NCI-H2196 (cell line): ENCODE results near the gene SNX4.

ENCODE experiments used
- DNase-seq: peaks from one replicate; lab custom pipeline; 2025; ENCODE audit not compliant: unreplicated experiment; lab: John Stamatoyannopoulos, UW

Gene SNX4

GRCh38 chr3:125462722-125463299 lies 57.2 kb downstream of the SNX4 start:
- no peak for DNase-seq

GRCh38 chr3:125461896-125462295 lies 58.1 kb downstream of the SNX4 start:
- DNase-seq = no peak

- no peak for DNase-seq
These were observed 59.8 kb downstream of the SNX4 start for GRCh38 chr3:125460233-125460632.

GRCh38 chr3:125443923-125444322 lies 76.1 kb downstream of the SNX4 start:
- no peak for DNase-seq

GRCh38 chr3:125442506-125442905 lies 77.5 kb downstream of the SNX4 start:
- no peak for DNase-seq

- DNase-seq = no peak
These were observed 79.0 kb downstream of the SNX4 start for GRCh38 chr3:125440970-125441369.

GRCh38 chr3:125440559-125440955 lies 79.4 kb downstream of the SNX4 start:
- DNase-seq = peak; percentile 16

GRCh38 chr3:125437631-125438435 lies 82.2 kb downstream of the SNX4 start:
- peak; percentile 73 for DNase-seq

- DNase-seq = no peak
These were observed 83.1 kb downstream of the SNX4 start for GRCh38 chr3:125436921-125437320.

GRCh38 chr3:125435231-125435630 lies 84.8 kb downstream of the SNX4 start:
- DNase-seq = no peak

- DNase-seq = no peak
These were observed 85.4 kb downstream of the SNX4 start for GRCh38 chr3:125434582-125435011.

- no peak for DNase-seq
These were observed 86.4 kb downstream of the SNX4 start for GRCh38 chr3:125433611-125434041.

GRCh38 chr3:125433091-125433534 lies 86.9 kb downstream of the SNX4 start:
- no peak for DNase-seq

- DNase-seq = no peak
These were observed 87.9 kb downstream of the SNX4 start for GRCh38 chr3:125431912-125432790.

- DNase-seq = no peak
These were observed 88.6 kb downstream of the SNX4 start for GRCh38 chr3:125431391-125431790.

- no peak for DNase-seq
These were observed 91.7 kb downstream of the SNX4 start for GRCh38 chr3:125428216-125428830.

GRCh38 chr3:125418306-125418705 lies 101.7 kb downstream of the SNX4 start:
- DNase-seq = no peak

GRCh38 chr3:125416235-125416634 lies 103.8 kb downstream of the SNX4 start:
- DNase-seq = no peak

- DNase-seq = no peak
These were observed 105.3 kb downstream of the SNX4 start for GRCh38 chr3:125414669-125415068.

GRCh38 chr3:125410922-125411321 lies 109.1 kb downstream of the SNX4 start:
- DNase-seq = no peak

- no peak for DNase-seq
These were observed 113.9 kb downstream of the SNX4 start for GRCh38 chr3:125406070-125406469.
